Thoracic aorta (tissue), 2 donors: ENCODE data around the gene CRACDL. TPM values are rescaled to one million over a fixed set of nuclear protein-coding genes. Genes with fewer than 3 reads are reported as not detected.

Source experiments
- ATAC-seq: fragments of 150-250 bp; one replicate; pipeline ENCODE4 v1.8.0; 2017; ENCODE audit warnings: low read depth; ENCODE audit not compliant: insufficient number of reproducible peaks, low FRiP score
- DNase-seq: peaks from one replicate; pipeline ENCODE4 v3.0.0-alpha.2; 2020; ENCODE audit warnings: low spot score
- H3K27ac ChIP-seq, 2 donors: fragments of 200-600 bp; sonication (generic); 1 replicate in 1 of 2; 2 replicates in 1 of 2; pipeline ENCODE4 v1.5.1; 2016; ENCODE audit warnings: mild to moderate bottlenecking in 2 of 2, moderate library complexity in 2 of 2
- H3K27me3 ChIP-seq: fragments of 200-600 bp; sonication (generic); replicated peaks from 2 replicates; pipeline ENCODE4 v1.6.0; 2016; ENCODE audit warnings: mild to moderate bottlenecking; ENCODE audit not compliant: insufficient read depth
- H3K36me3 ChIP-seq: fragments of 200-600 bp; sonication (generic); one replicate; pipeline ENCODE4 v1.5.1; 2016
- H3K4me1 ChIP-seq, 2 donors: fragments of 200-600 bp; sonication (generic); 1 replicate in 1 of 2; 2 replicates in 1 of 2; pipeline versions ENCODE4 v1.5.1 to v1.6.0; 2016; ENCODE audit warnings: low read depth in 2 of 2, mild to moderate bottlenecking in 1 of 2; ENCODE audit not compliant: control insufficient read depth in 1 of 2
- H3K4me3 ChIP-seq: fragments of 200-600 bp; sonication (generic); 2 replicates; pipeline ENCODE4 v1.5.1; 2016; ENCODE audit warnings: mild to moderate bottlenecking
- H3K9me3 ChIP-seq: fragments of 200-600 bp; sonication (generic); 2 replicates; pipeline ENCODE4 v1.5.1; 2016
- CTCF ChIP-seq: fragments of 200-600 bp; sonication (generic); IDR thresholded peaks from one replicate; pipeline ENCODE4 v1.5.1; 2019; ENCODE audit warnings: antibody characterized with exemption
- total RNA-seq, 2 donors: library from RNA; depleted of rRNA; stranded (reverse); fragments of >200 nt; gene quantifications; one replicate each; pipeline versions ENCODE4 v1.1.0 to v1.2.3, GENCODE V29; 2016

The CRACDL gene
- total RNA-seq, 2 donors from 2014 or later = 1.9 to 5.9 TPM

GRCh38 chr2:98926601-98927000 lies 9.4 kb downstream of the CRACDL start:
- Histone ChIP-seq H3K9me3 (no peaks in the 10 kb centered on the region), H3K27ac (no peak overlapping the region), H3K4me3 (no peak overlapping the region), H3K36me3 (no peaks in the 10 kb centered on the region), H3K4me1 (no peaks in the 10 kb centered on the region), H3K27me3 (no peaks in the 10 kb centered on the region)
- ATAC-seq (no peak), DNase-seq (no peak)
- TF ChIP-seq CTCF = no peak

GRCh38 chr2:98924910-98925309 lies 11.1 kb downstream of the CRACDL start:
- Histone ChIP-seq H3K9me3 (no peaks in the 10 kb centered on the region), H3K4me3 (no peak overlapping the region), H3K27me3 (no peaks in the 10 kb centered on the region), H3K4me1 (no peaks in the 10 kb centered on the region), H3K27ac (no peak overlapping the region), H3K36me3 (no peaks in the 10 kb centered on the region)
- TF ChIP-seq CTCF = no peak
- ATAC-seq (no peak), DNase-seq (no peak)

- H3K36me3 ChIP-seq = no peaks in the 10 kb centered on the region
- no peak overlapping the region for H3K4me3 ChIP-seq
- no peaks in the 10 kb centered on the region for H3K27me3 ChIP-seq
- DNase-seq = no peak
- H3K9me3 ChIP-seq = no peaks in the 10 kb centered on the region
- H3K27ac ChIP-seq = no peak overlapping the region
- ATAC-seq = no peak
- TF ChIP-seq CTCF = no peak
- H3K4me1 ChIP-seq = no peaks in the 10 kb centered on the region
These were observed 11.8 kb downstream of the CRACDL start for GRCh38 chr2:98924038-98924830.

GRCh38 chr2:98923244-98923940 lies 12.6 kb downstream of the CRACDL start:
- no peak for TF ChIP-seq CTCF
- no peak overlapping the region for H3K27ac ChIP-seq

GRCh38 chr2:98921062-98921461 lies 15.0 kb downstream of the CRACDL start:
- H3K4me1 ChIP-seq = peaks cover 0 to 9% of the 10 kb centered on the region in 2 donors
- no peak for ATAC-seq
- DNase-seq = no peak
- H3K27ac ChIP-seq = no peak overlapping the region
- no peak overlapping the region for H3K4me3 ChIP-seq
- no peak for TF ChIP-seq CTCF
- no peaks in the 10 kb centered on the region for H3K36me3 ChIP-seq
- no peaks in the 10 kb centered on the region for H3K27me3 ChIP-seq
- H3K9me3 ChIP-seq = no peaks in the 10 kb centered on the region

More at GRCh38 chr2:98923244-98923940, 12.6 kb downstream of the CRACDL start:
- H3K36me3 ChIP-seq = no peaks in the 10 kb centered on the region
- ATAC-seq (no peak), DNase-seq (no peak)
- H3K4me3 ChIP-seq = no peak overlapping the region
- H3K9me3 ChIP-seq = no peaks in the 10 kb centered on the region
- no peaks in the 10 kb centered on the region for H3K4me1 ChIP-seq
- no peaks in the 10 kb centered on the region for H3K27me3 ChIP-seq
